Parathyroid adenoma (tissue), 2 donors: Measurements from ENCODE around the gene U2AF1L4.

Experiments
- H2AFZ ChIP-seq: fragments of 300-600 bp; sonication (generic); one replicate; pipeline ENCODE4 v1.7.0; 2017; ENCODE audit warnings: antibody characterized with exemption, mild to moderate bottlenecking
- H3K27ac ChIP-seq: fragments of 300-600 bp; sonication (generic); one replicate; pipeline ENCODE4 v1.7.0; 2017
- H3K27me3 ChIP-seq: fragments of 300-600 bp; sonication (generic); one replicate; pipeline ENCODE4 v1.7.0; 2017; ENCODE audit warnings: low read length; ENCODE audit not compliant: control insufficient read depth, insufficient read depth
- H3K36me3 ChIP-seq: fragments of 300-600 bp; sonication (generic); one replicate; pipeline ENCODE4 v1.7.0; 2017; ENCODE audit warnings: low read length; ENCODE audit not compliant: control insufficient read depth, insufficient read depth
- H3K4me1 ChIP-seq: fragments of 300-600 bp; sonication (generic); one replicate; pipeline ENCODE4 v1.7.0; 2017; ENCODE audit warnings: control low read depth
- H3K4me2 ChIP-seq: fragments of 300-600 bp; sonication (generic); one replicate; pipeline ENCODE4 v1.7.0; 2017; ENCODE audit warnings: low read length
- H3K4me3 ChIP-seq: fragments of 300-600 bp; sonication (generic); one replicate; pipeline ENCODE4 v1.7.0; 2017; ENCODE audit warnings: low read depth, low read length
- H3K79me2 ChIP-seq: fragments of 300-600 bp; sonication (generic); one replicate; pipeline ENCODE4 v1.7.0; 2017; ENCODE audit warnings: control low read depth
- H3K9ac ChIP-seq: fragments of 300-600 bp; sonication (generic); one replicate; pipeline ENCODE4 v1.7.0; 2017; ENCODE audit warnings: mild to moderate bottlenecking
- H3K9me3 ChIP-seq: fragments of 300-600 bp; sonication (generic); one replicate; pipeline ENCODE4 v1.7.0; 2017; ENCODE audit warnings: low read length; ENCODE audit not compliant: control insufficient read depth
- CTCF ChIP-seq: fragments of 300-600 bp; sonication (generic); IDR thresholded peaks from one replicate; pipeline ENCODE4 v1.7.0; 2017; ENCODE audit warnings: antibody characterized with exemption, mild to moderate bottlenecking
- donor health status: primary hyperparathyroidism.

The U2AF1L4 gene

DNA sequence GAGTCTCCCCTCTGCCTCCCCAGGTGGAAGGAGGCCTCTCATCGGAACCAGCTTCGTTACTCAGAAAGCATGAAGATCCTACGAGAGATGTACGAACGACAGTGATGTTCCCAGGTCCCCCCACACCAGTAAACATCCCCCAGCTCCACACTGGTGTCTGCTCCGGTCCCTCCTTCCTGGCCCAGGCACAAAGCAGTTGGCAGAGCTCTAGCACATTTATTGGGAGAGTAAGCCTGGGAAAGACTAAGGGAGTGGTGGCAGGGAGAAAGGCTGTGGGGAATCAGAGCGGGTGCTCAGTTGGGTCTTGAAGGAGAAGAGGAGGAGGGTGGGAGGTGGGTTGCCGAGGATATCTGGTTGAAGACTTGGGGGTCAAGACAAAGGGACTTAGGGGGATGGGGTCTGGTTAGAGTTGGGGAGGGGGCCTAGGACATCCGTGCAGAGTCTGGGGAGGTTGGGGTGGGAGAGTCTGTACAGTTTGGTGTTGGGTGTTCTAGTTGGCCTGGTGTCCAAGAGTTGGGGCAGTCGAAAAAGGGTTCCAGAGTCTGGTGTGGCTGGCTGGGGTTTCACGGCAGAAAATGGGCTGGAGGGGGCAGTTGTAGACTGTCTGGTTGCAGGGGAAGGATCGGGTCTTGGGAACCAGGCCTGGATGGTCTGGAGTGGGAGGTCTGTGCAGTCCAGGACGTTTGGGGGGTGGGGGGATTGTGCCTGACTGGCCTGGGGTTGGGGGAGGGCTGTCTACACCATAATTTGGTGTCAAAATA lies 9.3 kb upstream of the U2AF1L4 start:
- peaks cover 7% of the 10 kb centered on the region for H3K79me2 ChIP-seq
- peaks cover 10% of the 10 kb centered on the region for H3K4me1 ChIP-seq
- no peaks in the 10 kb centered on the region for H3K9me3 ChIP-seq
- H3K27me3 ChIP-seq = no peaks in the 10 kb centered on the region
- no peak overlapping the region for H3K4me2 ChIP-seq
- no peak overlapping the region for H3K27ac ChIP-seq
- no peak overlapping the region for H3K4me3 ChIP-seq
- no peak overlapping the region for H2AFZ ChIP-seq
- no peak overlapping the region for H3K9ac ChIP-seq
- no peak for TF ChIP-seq CTCF
- H3K36me3 ChIP-seq = no peaks in the 10 kb centered on the region

- Histone ChIP-seq H3K79me2 (peaks cover 2% of the 10 kb centered on the region), H3K27me3 (no peaks in the 10 kb centered on the region), H3K9ac (no peak overlapping the region), H3K4me1 (peaks cover 5% of the 10 kb centered on the region), H3K36me3 (no peaks in the 10 kb centered on the region), H2AFZ (no peak overlapping the region), H3K4me3 (no peak overlapping the region), H3K9me3 (no peaks in the 10 kb centered on the region), H3K4me2 (no peak overlapping the region), H3K27ac (no peak overlapping the region)
- no peak for TF ChIP-seq CTCF
These were observed 8.6 kb upstream of the U2AF1L4 start for GRCh38 chr19:35753634-35754369.

DNA sequence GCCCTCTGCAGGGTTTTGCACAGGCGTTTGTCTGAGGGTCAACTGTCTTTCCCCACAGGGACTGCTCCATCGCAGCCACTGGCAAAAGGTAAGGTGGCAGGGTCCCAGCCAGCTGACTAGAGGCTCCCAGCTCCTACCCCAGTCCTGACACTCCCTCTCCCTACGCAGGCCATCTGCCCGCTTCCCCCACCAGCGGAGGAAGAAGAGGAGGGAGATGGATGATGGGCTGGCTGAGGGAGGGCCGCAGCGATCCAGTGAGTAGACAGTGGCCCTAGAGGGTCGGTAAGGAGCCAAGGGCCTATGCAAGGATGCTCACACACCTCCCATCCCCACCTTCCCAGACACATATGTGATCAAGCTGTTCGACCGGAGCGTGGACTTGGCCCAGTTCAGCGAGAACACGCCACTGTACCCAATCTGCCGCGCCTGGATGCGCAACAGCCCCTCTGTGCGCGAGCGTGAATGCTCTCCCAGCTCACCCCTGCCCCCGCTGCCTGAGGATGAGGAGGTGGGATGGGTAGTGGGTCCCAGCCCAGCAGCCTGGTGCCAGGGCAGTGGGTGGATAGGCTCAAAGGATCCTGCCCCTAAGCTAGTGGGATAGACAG lies 7.6 kb upstream of the U2AF1L4 start:
- Histone ChIP-seq H3K4me2 (no peak overlapping the region), H3K4me1 (peaks cover 3% of the 10 kb centered on the region), H3K79me2 (no peaks in the 10 kb centered on the region), H3K27ac (no peak overlapping the region), H3K27me3 (no peaks in the 10 kb centered on the region), H3K9me3 (no peaks in the 10 kb centered on the region), H2AFZ (no peak overlapping the region), H3K9ac (no peak overlapping the region), H3K36me3 (no peaks in the 10 kb centered on the region), H3K4me3 (no peak overlapping the region)
- no peak for TF ChIP-seq CTCF

- Histone ChIP-seq H3K4me1 (no peaks in the 10 kb centered on the region), H3K9ac (no peak overlapping the region)
- TF ChIP-seq CTCF = no peak
These were observed 6.9 kb upstream of the U2AF1L4 start for GRCh38 chr19:35751839-35752745.

More at GRCh38 chr19:35751839-35752745, 6.9 kb upstream of the U2AF1L4 start:
- no peaks in the 10 kb centered on the region for H3K36me3 ChIP-seq
- no peak overlapping the region for H2AFZ ChIP-seq
- H3K79me2 ChIP-seq = no peaks in the 10 kb centered on the region
- no peaks in the 10 kb centered on the region for H3K9me3 ChIP-seq
- no peak overlapping the region for H3K4me3 ChIP-seq
- no peak overlapping the region for H3K27ac ChIP-seq
- H3K27me3 ChIP-seq = no peaks in the 10 kb centered on the region
- H3K4me2 ChIP-seq = no peak overlapping the region
